ENCODE measurements around the gene GP1BB.
"Not testable (repeated sequence)": the region's sequence is repeated elsewhere in the genome, so short reads cannot be mapped to it uniquely, and the experiment has no call there.

Gene GP1BB

GRCh38 chr22:19723232-19723982, at the start of gene GP1BB:
TSS of gene GP1BB (plus strand) at chr22:19723539. CDS start at chr22:19723570, 31 bp downstream.
- DNase-seq = peak; percentile 98

- no peak for DNase-seq
Observed at GRCh38 chr22:19673660-19674059, 49.7 kb upstream of the GP1BB start.

- no peak for DNase-seq
Observed at GRCh38 chr22:19674129-19674928, 49.0 kb upstream of the GP1BB start.

- DNase-seq = no peak
Observed at GRCh38 chr22:19674929-19675253, 48.4 kb upstream of the GP1BB start.

- DNase-seq = no peak
Observed at GRCh38 chr22:19675428-19675827, 47.9 kb upstream of the GP1BB start.

GRCh38 chr22:19676437-19676836, 46.9 kb upstream of the GP1BB start:
- DNase-seq = not testable (repeated sequence)

GRCh38 chr22:19678949-19679521, 44.3 kb upstream of the GP1BB start:
- DNase-seq = no peak

GRCh38 chr22:19679522-19680101, 43.7 kb upstream of the GP1BB start:
- DNase-seq = peak; percentile 57

- DNase-seq = no peak
Observed at GRCh38 chr22:19680287-19680881, 43.0 kb upstream of the GP1BB start.

- peak; percentile 91 for DNase-seq
Observed at GRCh38 chr22:19680911-19681862, 42.2 kb upstream of the GP1BB start.

GRCh38 chr22:19681863-19682245, 41.5 kb upstream of the GP1BB start:
- peak; percentile 46 for DNase-seq

- no peak for DNase-seq
Observed at GRCh38 chr22:19686946-19687345, 36.4 kb upstream of the GP1BB start.

- DNase-seq = no peak
Observed at GRCh38 chr22:19687561-19688300, 35.6 kb upstream of the GP1BB start.

- DNase-seq = no peak
Observed at GRCh38 chr22:19688301-19689290, 34.7 kb upstream of the GP1BB start.

- DNase-seq = no peak
Observed at GRCh38 chr22:19689408-19689807, 33.9 kb upstream of the GP1BB start.

GRCh38 chr22:19691007-19691720, 32.2 kb upstream of the GP1BB start:
- no peak for DNase-seq

GRCh38 chr22:19691721-19692341, 31.5 kb upstream of the GP1BB start:
- no peak for DNase-seq

- DNase-seq = no peak
Observed at GRCh38 chr22:19693581-19693980, 29.8 kb upstream of the GP1BB start.

Data from OCI-M1 (cell line).